H1 (cell line): ENCODE measurements around the gene RAB3GAP2.

ENCODE experiments used
- BACH1 ChIP-seq: IDR thresholded peaks from 2 replicates; pipeline ENCODE4 v1.6.1; 2012; ENCODE audit warnings: low read length, improper control_type of control experiment
- CEBPB ChIP-seq: IDR thresholded peaks from 2 replicates; pipeline ENCODE4 v1.6.1; 2012; ENCODE audit warnings: low read depth, low read length
- CTCF ChIP-seq, 3 experiments: IDR thresholded peaks; 1 replicate in 2 of 3; 2 replicates in 1 of 3; pipeline versions ENCODE4 v1.5.1 to v1.6.1; 2011; ENCODE audit warnings: low read length in 3 of 3, mild to moderate bottlenecking in 3 of 3, inconsistent platforms in 2 of 3, low read depth in 1 of 3, moderate library complexity in 1 of 3; ENCODE audit not compliant: insufficient read depth in 1 of 3; ENCODE audit errors: control extremely low read depth in 1 of 3
- HDAC2 ChIP-seq, 2 experiments: fragments of 300-600 bp in 1 of 2; sonication (generic) in 1 of 2; IDR thresholded peaks; 2 replicates each; pipeline ENCODE4 v1.6.1; 2011 to 2012; ENCODE audit warnings: low read depth in 2 of 2, low read length in 2 of 2, mild to moderate bottlenecking in 2 of 2, moderate library complexity in 2 of 2, borderline replicate concordance in 1 of 2, inconsistent platforms in 1 of 2
- POLR2A ChIP-seq, 2 experiments: IDR thresholded peaks; 1 replicate in 1 of 2; 2 replicates in 1 of 2; pipeline ENCODE4 v1.6.1; 2011; ENCODE audit warnings: low read depth in 2 of 2, low read length in 2 of 2, mild to moderate bottlenecking in 2 of 2; ENCODE audit errors: control extremely low read depth in 1 of 2
- POLR2AphosphoS5 ChIP-seq: IDR thresholded peaks from 2 replicates; pipeline ENCODE4 v1.6.1; 2011; ENCODE audit warnings: low read depth, low read length

DNA sequence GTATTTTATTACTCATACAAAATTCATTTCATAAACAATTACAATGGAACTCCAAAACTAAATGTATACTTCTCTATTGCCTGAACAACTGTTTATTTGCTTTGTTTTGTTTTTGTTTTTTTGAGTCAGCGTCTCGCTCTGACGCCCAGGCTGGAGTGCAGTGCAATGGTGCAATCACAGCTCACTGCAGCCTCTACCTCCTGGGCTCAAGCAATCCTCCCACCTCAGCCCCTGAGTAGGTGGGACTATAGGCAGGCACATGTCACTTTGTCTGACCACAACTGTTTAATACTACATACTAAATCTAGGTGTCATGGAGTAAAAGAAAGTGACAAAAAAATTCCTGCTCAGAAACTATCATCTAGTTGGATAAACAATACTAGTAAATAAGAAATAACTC, 49.3 kb downstream of the RAB3GAP2 start:
- no peak for TF ChIP-seq POLR2A (IDR thresholded peaks at IDR 0.05; ENCODE audit: control extremely low read depth in 1 of 2, low read depth in 2 of 2, low read length in 2 of 2)
- TF ChIP-seq BACH1 = no peak
- no peak for TF ChIP-seq CTCF (IDR thresholded peaks at IDR 0.05; ENCODE audit: control extremely low read depth in 1 of 3, insufficient read depth in 1 of 3, low read depth in 1 of 3, low read length in 3 of 3)
- TF ChIP-seq POLR2AphosphoS5 = no peak
- TF ChIP-seq CEBPB = no peak
- no peak for TF ChIP-seq HDAC2 (IDR thresholded peaks at IDR 0.05; ENCODE audit: borderline replicate concordance in 1 of 2, low read depth in 2 of 2, low read length in 2 of 2)
